ENCODE data around the gene TSPEAR.

The TSPEAR gene

DNA sequence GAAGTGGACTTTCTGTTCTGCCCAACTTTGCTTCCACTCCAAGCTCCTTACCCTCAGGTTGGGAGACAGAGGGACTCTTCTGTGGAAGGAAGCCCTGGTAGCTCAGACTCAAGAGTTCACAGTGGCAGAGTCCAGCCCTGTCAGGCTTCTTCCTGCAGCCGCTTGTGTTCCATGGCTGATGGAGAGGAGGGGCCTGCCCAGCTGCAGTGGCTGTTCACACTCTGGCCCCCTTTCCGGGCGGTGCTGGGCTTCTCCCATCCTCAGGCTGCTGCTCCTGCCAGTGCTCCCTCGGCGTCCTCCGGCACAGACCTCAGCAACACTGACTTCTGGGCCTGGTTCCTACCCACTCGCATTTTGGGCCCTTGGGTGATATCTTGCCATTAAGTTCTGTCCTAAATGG is 175.4 kb downstream of the TSPEAR start:
- DNase-seq: no peak

DNA sequence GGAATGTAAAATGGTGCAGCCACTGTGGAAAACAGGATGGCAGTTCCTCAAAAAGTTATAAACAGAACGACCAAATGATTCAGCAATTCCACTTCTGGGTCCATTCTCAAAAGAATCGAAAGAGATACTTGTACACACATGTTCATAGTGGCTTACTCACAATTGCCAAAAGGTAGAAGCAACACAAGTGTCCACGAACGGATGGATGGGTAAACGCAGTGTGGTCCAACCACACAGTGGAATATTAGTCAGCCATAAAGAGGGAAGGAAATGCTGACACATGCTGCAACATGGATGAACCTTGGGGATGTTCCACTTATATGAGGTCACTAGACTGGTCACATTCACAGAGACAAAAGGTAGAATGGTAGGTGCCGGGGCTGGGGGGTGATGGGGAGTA is 176.7 kb downstream of the TSPEAR start:
- DNase-seq: no peak

DNA sequence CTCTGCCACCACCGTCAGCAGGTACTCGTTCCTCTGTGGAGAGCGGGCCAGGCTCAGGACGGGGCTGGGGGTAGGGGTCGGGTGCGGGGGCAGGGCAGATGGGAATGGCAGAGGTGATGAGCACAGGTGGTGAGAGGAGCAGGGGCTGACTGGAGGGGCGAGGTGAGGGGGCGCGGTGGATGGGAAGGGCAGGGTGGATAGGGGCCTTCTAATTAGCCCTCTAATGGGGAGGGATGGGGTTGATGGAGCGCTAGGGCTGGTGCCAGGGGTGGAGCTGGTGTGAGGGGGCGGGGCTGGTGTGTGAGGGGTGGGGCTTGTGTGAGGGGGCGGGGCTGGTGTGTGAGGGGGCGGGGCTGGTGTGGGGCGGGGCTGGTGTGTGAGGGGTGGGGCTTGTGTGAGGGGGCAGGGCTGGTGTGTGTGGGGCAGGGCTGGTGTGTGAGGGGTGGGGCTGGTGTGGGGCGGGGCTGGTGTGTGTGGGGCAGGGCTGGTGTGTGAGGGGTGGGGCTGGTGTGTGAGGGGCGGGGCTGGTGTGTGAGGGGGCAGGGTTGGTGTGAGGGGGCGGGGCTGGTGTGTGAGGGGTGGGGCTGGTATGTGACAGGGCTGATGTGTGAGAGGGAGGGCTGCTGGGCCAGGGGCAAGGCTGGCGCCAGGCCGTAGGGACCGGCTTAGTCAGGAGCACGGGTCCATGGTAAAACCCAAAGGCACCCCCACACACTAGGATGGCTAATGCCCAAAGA is 177.3 kb downstream of the TSPEAR start:
- DNase-seq: no peak

DNA sequence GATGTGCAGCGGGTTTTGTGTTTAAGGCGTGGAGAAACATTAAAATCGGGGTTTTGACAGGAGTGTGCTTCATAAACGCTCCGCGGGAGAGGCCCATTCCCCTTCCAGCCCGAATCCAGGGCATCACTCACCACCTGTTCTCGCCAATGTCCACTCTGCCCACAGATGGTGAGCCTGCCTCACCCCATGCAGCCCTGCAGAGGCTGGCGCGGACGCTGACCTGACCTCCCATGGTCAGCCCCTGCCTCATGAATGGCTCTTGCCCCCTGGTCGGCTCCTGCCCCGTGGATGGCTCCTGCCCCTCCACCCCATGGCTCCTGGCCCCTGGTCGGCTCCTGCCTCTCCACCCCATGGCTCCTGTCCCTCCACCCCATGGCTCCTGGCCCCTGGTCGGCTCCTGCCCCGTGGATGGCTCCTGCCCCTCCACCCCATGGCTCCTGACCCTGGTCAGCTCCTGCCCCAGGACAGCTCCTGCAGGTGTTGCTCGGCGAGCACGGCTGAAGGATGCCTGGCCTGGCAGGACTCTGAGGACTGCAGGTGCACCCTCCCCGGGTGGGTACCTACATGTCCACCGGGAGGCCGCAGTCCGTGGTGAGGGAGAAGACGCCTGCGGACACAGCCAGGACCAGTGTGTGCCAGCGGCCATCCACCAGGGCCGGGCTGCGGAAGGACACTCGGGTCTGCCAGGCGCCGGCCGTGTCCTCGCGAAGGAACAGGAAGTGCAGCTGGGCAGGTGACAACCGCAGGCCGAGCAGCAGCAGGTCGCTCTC is 178.1 kb downstream of the TSPEAR start:
- no peak for DNase-seq

DNA sequence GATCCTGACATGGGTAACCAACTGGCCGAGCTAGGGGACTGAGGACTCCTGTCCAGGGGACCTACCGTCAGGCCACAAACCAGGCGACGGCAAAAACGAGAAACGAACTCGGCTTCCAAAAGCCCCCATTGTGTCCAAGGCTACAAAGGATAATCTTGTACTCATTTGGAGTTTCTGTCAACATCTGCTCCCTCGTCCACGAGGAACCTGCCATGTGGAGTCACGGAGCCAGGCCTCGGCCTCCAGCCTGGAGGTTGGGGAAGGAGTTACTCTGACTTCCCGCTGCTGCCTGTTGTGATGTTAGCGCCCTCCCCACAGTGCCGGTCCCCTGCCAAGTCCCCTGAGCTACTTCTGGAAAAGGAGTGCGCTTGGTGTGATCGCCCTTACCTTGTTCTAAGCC is 178.7 kb downstream of the TSPEAR start:
- DNase-seq: no peak

DNA sequence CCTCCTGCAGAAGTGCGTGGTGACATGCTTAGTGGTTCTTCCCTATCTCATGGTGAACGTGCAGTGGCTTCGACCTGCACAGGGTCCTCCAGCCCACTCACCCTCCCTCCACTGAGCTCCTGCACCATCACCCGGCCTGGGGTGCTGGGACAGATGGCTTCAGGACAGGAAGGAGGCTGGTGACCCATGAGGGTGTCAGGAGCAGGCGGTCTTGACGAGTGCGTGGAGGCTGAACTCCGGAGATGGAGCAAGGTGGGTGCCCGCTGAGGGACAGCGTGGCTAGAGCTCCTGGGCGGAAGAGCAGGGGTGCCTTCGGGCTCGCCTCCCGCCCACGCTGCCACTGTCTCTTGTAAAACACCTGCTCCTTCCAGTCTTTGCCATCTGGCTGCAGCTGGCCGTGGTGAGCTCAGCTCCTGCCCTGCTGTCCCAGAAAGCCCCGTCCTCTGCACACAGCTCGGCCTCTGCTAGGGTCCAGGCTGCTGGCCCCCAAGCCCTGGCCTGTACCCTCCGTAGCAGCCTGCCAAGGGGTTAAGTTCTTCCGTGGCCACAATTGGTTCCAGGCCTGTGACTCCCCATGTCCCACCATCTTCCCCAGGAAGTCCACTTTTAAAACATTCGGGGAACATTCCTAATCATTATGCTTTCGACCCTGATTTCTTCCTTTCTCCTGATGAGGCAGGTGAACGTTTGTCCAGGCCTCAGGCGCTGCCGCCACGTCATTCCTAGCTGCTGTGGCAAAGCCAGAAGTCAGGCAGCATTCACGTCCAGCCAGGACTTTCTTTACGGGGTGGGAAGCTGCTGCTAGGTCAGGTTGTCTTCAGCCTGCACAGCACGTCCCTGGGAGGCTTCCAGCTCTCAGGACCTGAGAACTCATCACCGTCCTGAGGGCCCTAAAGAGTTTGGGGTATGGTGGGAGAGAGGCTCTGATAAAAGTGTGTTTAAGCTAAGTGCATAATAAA is 179.5 kb downstream of the TSPEAR start:
- DNase-seq: no peak

DNA sequence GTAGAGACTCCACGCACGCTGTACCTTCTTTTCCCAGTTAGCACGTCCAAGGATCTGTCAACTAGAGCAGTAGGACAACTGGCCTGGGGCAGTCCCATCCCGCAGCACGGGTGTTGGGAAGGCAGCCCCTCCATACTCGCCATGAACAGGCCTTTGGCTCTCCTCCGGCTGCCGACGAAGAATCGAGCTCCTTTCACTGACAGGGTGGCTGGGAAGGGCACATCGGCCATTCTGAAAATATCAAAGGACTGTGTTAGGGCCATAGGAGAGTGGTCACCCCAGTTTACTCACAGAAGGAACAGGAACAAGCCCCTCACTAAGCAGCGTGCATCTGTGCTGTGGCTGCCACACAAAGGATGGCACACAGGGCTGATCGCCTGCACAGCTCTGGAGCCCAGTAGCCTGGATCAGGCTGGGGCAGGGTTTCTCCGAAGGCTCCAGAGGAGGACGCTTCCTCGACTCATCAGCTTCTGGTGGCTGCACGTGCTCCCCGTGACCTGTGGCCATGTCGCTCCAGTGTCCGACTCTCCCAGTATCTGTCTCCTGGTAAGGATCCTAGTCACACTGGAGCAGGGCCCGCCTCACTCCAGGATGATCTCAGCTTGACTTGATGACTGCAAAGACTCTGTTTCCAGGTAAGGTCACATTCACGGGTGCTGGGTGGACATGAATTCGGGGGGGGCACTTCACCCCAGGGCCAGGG is 180.3 kb downstream of the TSPEAR start:
- DNase-seq: no peak

DNA sequence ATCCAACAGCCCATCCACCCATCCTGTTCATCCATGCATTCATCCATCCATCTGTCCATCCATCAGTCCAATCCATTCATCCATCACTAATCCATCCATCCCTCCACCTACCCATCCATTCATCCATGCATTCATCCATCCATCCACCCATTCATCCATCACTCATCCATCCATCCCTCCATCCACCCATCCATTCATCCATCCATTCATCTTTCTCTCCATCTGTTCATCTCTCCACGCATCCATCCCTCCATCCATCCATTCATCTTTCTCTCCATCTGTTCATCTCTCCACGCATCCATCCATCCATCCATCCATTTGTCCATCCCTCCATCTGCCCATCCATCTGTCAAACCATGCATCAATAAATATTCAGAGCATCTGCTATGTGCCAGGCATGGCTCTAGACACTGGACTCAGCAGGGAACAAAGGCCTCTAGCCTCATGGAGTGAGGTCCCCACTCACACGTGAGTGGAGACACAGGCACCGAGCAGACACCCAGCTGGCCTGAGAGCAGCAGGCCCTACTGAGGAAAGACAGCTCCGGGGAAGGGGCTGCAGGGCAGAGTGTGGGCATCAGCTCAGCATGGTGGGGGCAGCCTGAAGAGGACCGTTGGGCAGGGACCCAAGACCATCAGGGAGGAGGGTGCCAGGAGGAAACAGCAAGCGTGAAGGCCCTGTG is 181.0 kb downstream of the TSPEAR start:
- DNase-seq: no peak

DNA sequence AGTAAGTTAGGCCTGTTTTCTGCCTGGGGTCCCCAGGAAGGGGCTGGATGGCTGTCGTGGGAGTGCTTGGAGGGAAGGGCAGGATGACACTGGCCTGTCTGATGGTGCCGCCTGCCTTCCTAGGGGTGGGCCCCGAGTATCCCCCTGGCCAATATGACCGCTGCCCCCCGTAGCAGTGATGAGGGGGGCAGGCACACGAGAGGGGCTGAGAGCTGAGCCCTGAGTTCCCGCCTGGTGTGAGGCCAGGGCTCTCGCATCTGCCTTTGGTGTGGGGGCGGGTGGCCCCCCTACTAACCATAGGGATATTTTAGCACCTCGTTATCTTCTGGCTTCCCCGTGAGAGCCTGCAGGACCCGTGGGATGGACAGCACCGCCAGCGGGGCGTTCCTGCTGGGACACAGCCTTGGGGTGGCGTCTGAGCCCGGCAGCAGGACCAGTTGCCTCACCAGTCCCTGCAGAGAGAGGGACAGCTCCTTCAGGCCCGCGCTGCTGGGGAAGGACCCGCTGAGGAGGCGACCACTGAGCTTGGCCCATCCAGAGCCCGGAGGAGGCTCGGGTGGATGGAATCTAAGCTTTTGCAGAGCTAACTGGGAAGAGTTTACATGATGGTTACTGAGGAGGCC is 181.8 kb downstream of the TSPEAR start:
- DNase-seq: no peak

DNA sequence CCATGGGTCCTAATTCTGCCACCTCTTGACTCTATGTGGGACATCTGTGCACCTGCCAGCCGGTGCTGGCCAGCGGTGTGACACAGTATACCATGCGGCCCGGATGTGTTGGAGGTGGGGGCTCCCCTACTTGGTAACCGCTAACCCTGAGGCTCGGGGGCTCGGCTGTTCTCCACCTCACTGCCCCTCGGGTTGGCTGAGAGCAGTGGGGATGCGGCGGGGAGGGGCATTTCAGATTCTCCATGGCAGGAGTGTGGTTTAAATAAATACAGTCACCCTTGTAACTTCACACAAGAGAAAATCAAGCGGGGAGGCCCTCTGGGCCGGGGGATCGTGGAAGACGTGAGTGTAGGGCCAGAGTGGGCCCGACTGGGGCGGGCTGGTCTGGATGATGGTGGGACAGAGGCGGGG is 182.4 kb downstream of the TSPEAR start:
- DNase-seq: no peak

DNA sequence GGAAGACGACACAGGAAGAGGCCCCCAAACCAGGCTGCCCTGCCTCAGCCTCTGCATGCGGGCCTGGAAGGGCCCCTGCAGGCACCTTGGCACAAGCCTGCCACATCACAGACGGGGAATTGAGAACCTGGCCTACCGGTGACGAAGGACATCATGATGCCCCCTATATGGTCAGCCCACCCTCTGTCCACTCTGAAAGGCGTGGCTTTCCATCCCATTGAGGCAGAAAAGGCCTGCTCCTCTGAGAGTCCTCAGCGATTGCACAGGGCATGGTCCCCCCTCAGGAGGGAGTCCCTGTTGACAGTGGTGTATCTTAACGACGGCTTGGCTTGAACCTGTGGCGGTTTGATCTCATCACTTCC is 182.8 kb downstream of the TSPEAR start:
- DNase-seq: no peak

DNA sequence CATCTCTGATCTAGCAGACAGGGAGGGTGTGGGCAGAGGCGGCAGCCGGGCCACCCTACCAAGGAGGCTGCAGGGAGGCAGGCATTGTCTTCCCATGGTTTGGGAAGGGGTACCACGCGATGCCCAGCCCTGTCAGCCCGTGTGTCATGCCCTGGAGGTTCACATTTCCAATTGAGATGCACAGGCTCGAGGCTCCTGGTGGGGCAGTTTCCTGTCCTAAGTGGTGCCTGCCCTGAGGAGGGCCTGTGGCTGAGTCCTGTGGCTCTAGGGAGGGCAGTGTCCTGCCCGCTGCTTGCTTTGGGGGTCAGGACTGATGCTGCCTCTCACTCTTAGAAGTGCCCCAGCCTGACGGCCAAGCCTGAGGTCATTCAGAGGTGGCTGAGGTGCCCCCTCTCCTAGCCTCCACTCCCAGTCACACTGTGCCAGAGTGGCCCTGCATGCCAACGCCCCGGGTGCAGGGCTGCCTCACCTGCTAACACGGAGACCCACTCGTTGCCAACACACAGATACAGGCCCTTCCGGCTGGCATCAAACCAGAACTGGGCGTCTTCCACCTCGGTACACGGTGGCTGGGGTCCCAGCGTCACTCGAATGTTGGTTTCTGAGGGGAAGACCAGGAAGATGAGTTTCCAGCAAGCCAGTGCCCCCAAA is 183.3 kb downstream of the TSPEAR start:
- no peak for DNase-seq

DNA sequence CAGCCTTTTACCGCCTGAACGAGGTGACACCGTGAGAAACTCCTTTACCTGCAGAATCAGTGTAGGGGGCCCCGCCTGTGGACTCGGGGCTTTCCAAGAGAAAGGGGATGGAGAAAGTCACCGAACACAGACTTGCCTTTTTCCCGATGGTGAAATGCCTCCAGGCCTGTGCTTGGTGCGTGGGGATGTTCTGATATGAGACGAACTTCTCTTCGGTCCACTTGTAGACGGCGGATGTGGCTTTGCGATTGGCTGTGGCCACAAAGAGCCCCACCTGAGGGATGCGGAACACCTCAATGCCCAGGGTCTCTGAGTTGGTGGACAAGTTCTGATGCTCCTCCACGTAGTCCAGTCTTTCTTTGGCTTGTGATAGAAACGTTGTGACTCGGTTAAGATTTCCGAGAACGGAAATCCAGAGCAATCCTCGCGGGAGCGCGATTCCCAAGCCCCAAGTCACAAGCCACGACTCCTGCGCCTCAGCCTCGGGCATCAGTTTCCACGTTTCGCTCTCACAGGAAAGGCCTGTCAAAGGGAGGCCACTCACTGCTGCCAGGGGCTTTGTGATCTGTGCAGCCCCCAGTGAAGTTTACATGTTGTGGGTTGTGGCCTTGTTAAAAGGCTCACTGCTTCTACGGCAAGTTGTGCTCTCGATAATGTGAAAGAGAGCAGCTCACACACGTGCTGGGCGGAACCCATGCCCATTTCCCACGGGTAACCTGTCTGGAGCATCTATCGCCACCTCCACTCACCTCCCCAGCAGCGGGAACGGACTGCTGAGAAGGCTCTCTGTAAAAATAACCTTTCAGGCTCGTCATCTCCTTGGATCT is 184.0 kb downstream of the TSPEAR start:
- DNase-seq: no peak

DNA sequence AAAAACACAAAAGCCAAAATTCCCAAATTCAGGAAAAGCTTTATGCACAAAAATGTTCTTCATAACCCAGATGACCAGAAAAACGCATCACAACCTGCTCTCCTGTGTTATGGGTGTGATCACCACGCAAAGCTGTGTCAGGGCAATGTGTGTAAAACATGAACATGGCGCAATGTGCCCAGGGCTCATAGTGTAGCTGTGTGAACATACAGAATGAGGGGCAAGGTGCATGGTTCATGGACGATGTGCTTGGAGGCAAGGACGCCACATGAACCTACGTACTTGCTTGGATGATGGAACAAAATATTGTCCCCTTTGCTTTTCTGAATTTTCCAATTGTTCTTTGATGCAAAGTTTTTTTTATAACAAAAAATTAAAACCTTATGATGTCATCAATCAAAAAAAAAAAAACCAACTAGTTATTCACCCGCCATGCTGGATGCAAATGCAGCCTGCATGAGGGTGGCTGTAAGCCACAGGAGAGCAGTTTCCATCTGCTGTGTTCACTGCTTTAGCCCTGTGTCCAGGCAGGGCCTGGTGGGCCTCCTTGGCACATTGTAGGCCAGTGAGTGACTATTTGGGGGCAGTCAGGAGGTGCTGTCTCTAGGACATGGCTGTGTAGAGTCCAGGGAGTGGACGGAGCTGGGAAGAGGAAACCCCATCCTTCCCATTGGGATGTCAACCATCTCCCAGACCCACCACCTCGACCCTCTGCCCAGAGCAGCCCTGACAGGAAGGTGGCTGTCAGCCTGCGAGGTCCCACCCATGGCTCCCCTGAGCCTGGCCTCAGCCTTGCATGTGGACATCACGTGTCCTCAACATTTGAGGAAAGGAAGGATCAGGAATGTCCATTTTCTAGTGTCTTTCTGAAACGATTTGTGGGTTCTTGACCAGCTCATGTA is 185.0 kb downstream of the TSPEAR start:
- DNase-seq: no peak

DNA sequence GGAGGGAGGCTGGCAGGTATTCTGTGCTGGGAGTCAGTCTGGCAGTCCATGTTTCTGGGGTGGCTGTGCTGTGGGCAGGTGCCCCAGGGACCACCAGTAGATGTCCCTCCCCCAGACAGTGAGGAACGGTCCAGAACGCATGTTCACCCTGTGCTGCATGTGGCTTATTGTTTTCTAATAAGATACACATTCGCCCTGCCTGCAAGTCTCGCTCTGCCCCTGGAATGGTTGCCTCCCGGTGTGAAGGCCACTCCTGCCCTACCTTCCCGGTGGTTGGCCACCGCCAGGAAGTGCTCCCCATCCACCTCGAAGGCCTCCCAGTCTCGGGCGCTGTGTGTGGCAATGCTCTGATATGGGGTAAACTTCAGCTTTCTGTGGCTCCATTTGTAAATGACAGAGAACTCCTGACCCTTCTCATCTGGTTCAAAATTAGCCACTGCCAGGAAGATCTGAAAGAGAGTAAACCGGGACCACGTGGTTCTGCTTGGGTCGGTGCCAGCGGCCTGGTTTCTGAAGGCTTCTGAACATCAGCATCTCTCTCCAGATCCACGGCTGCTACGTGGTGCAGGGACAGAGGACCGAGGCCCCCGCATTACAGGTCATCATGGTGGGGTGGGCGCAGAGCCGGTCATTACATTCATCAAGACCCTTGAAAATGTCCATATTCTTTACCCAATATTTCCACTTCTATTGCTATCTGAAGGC is 185.8 kb downstream of the TSPEAR start:
- DNase-seq: no peak

DNA sequence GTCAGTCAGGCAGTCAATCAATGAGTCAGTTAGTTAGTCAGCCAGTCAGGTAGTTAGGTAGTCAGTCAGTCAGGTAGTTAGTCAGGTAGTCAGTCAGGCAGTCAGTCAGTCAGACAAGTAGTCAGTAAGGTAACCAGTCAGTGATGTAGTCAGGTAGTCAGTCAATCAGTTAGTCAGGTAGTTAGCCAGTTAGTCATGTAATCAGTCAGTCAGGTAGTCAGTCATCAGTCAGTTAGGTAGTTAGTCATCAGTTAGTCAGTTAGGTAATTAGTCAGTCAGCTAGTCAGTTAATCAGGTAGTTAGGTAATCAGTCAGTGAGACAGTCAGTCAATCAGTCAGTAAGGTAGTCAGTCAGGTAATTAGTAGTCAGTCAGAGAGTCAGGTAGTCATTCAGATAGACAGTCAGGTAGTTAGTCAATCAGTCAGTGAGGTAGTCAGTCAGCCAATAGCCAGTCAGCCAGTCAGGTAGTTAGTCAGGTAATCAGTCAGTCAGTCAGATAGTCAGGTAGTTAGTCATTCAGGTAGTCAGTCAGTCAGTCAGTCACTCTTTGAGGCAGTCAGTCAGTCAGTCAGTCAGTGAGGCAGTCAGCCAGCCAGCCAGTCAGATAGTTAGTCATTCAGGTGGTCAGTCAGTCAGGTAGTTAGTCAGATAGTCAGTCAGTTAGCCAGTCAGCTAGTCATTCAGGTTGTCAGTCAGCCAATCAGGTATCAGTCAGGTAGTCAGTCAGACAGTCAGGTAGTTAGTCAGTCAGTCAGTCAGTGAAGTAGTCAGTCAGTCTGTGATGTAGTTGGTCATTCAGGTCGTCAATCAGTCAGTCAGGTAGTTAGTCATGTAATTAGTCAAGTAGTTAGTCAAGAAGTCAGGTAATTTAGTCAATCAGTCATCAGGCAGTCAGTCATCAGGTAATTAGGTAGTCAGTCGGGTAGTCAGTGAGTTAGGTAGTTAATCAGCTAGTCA is 186.7 kb downstream of the TSPEAR start:
- no peak for DNase-seq
